HepG2 (cell line): ENCODE data around the gene MON1A. TPM values are rescaled to one million over a fixed set of nuclear protein-coding genes. Genes with fewer than 3 reads are reported as not detected.

Experiments
- BHLHE40 ChIP-seq: IDR thresholded peaks from 2 replicates; pipeline ENCODE4 v1.6.1; 2011; ENCODE audit warnings: low read length, improper control_type of control experiment
- BORCS8-MEF2B ChIP-seq: sonication (generic); formaldehyde crosslinking; IDR thresholded peaks from 2 replicates; pipeline ENCODE4 v1.8.0; 2022; ENCODE audit warnings: mild to moderate bottlenecking, missing genetic modification reagents
- CHD2 ChIP-seq: IDR thresholded peaks from 2 replicates; pipeline ENCODE4 v1.6.1; 2011; ENCODE audit warnings: low read depth, low read length, improper control_type of control experiment
- DMAP1 ChIP-seq: IDR thresholded peaks from 2 replicates; pipeline ENCODE4 v1.6.1; 2016
- EHMT2 ChIP-seq: fragments of 200-600 bp; sonication (generic); IDR thresholded peaks from 2 replicates; pipeline ENCODE4 v1.7.0; 2017; ENCODE audit warnings: antibody characterized with exemption, low read depth, low read length, borderline replicate concordance
- ELF4 ChIP-seq: sonication (generic); formaldehyde crosslinking; IDR thresholded peaks from 2 replicates; pipeline ENCODE4 v1.5.0; 2020; ENCODE audit warnings: missing genetic modification reagents, mild to moderate bottlenecking, moderate library complexity, borderline replicate concordance
- GFI1 ChIP-seq: sonication (generic); formaldehyde crosslinking; IDR thresholded peaks from 2 replicates; pipeline ENCODE4 v1.5.0; 2020; ENCODE audit warnings: missing genetic modification reagents, mild to moderate bottlenecking, borderline replicate concordance
- HHEX ChIP-seq: IDR thresholded peaks from 2 replicates; pipeline ENCODE4 v1.6.1; 2016; ENCODE audit warnings: control low read depth
- HOXA7 ChIP-seq: sonication (generic); formaldehyde crosslinking; IDR thresholded peaks from 2 replicates; pipeline ENCODE4 v1.8.1; 2022; ENCODE audit warnings: mild to moderate bottlenecking, missing genetic modification reagents, moderate library complexity
- IRF2 ChIP-seq: IDR thresholded peaks from 2 replicates; pipeline ENCODE4 v1.6.1; 2018; ENCODE audit warnings: missing genetic modification reagents, missing compliant biosample characterization
- MAFF ChIP-seq: IDR thresholded peaks from 2 replicates; pipeline ENCODE4 v1.6.1; 2011; ENCODE audit warnings: low read depth, low read length, improper control_type of control experiment
- NAIF1 ChIP-seq: sonication (generic); formaldehyde crosslinking; IDR thresholded peaks from 2 replicates; pipeline ENCODE4 v1.5.0; 2020; ENCODE audit warnings: mild to moderate bottlenecking, missing genetic modification reagents, borderline replicate concordance
- NCOA5 ChIP-seq: sonication (generic); formaldehyde crosslinking; IDR thresholded peaks from 2 replicates; pipeline ENCODE4 v1.4.0; 2020; ENCODE audit warnings: missing genetic modification reagents
- NONO ChIP-seq, 2 experiments: fragments of 450-650 bp in 1 of 2; sonication (generic) in 1 of 2; formaldehyde crosslinking in 1 of 2; IDR thresholded peaks in 1 of 2; conservative IDR thresholded peaks in 1 of 2; 2 replicates each; pipeline versions ENCODE4 v1.6.1 to v1.8.0; 2017 to 2022; ENCODE audit warnings: mild to moderate bottlenecking in 1 of 2, missing genetic modification reagents in 1 of 2, moderate library complexity in 1 of 2
- PCBP2 ChIP-seq: fragments of 200-400 bp; formaldehyde crosslinking; optimal IDR thresholded peaks from 2 replicates; pipeline ENCODE3; 2018; ENCODE audit warnings: low read length, low read depth; ENCODE audit not compliant: poor library complexity, severe bottlenecking
- RAD51 ChIP-seq: fragments of 450-650 bp; IDR thresholded peaks from 2 replicates; pipeline ENCODE4 v1.6.1; 2016; ENCODE audit warnings: borderline replicate concordance
- RBAK ChIP-seq: sonication (generic); formaldehyde crosslinking; IDR thresholded peaks from 2 replicates; pipeline ENCODE4 v1.5.1; 2020; ENCODE audit warnings: mild to moderate bottlenecking, missing genetic modification reagents
- STAG1 ChIP-seq: sonication (generic); formaldehyde crosslinking; IDR thresholded peaks from 2 replicates; pipeline ENCODE4 v1.4.0; 2020; ENCODE audit warnings: missing genetic modification reagents
- TAF15 ChIP-seq: fragments of 200-400 bp; formaldehyde crosslinking; IDR thresholded peaks from one replicate; pipeline ENCODE4 v1.6.1; 2018; ENCODE audit warnings: mild to moderate bottlenecking, low read depth, low read length; ENCODE audit not compliant: poor library complexity, severe bottlenecking
- ZFP82 ChIP-seq: sonication (generic); formaldehyde crosslinking; IDR thresholded peaks from 2 replicates; pipeline ENCODE4 v1.5.1; 2020; ENCODE audit warnings: mild to moderate bottlenecking, missing genetic modification reagents, borderline replicate concordance
- ZFY ChIP-seq: sonication (generic); formaldehyde crosslinking; IDR thresholded peaks from 2 replicates; pipeline ENCODE4 v1.4.0; 2020; ENCODE audit warnings: missing genetic modification reagents
- ZIK1 ChIP-seq: sonication (generic); formaldehyde crosslinking; IDR thresholded peaks from 2 replicates; pipeline ENCODE4 v1.5.0; 2020; ENCODE audit warnings: mild to moderate bottlenecking, low read depth, missing genetic modification reagents, borderline replicate concordance
- ZNF17 ChIP-seq: sonication (generic); formaldehyde crosslinking; IDR thresholded peaks from 2 replicates; pipeline ENCODE4 v1.5.0; 2020; ENCODE audit warnings: mild to moderate bottlenecking, missing genetic modification reagents
- ZNF207 ChIP-seq: fragments of 450-650 bp; IDR thresholded peaks from 2 replicates; pipeline ENCODE4 v1.6.1; 2016; ENCODE audit warnings: antibody characterized with exemption, borderline replicate concordance
- ZNF274 ChIP-seq: sonication (generic); formaldehyde crosslinking; IDR thresholded peaks from 2 replicates; pipeline ENCODE4 v1.5.1; 2020; ENCODE audit warnings: mild to moderate bottlenecking, missing genetic modification reagents
- ZNF615 ChIP-seq: sonication (generic); formaldehyde crosslinking; IDR thresholded peaks from 2 replicates; pipeline ENCODE4 v1.5.0; 2020; ENCODE audit warnings: mild to moderate bottlenecking, missing genetic modification reagents, borderline replicate concordance
- ZNF672 ChIP-seq: sonication (generic); formaldehyde crosslinking; IDR thresholded peaks from 2 replicates; pipeline ENCODE4 v1.8.1; 2022; ENCODE audit warnings: missing genetic modification reagents
- ZNF792 ChIP-seq: IDR thresholded peaks from 2 replicates; pipeline ENCODE4 v1.6.1; 2016
- ZNF879 ChIP-seq: sonication (generic); formaldehyde crosslinking; IDR thresholded peaks from 2 replicates; pipeline ENCODE4 v1.8.1; 2023; ENCODE audit warnings: missing genetic modification reagents
- ZNF883 ChIP-seq: sonication (generic); formaldehyde crosslinking; IDR thresholded peaks from 2 replicates; pipeline ENCODE4 v1.5.1; 2020; ENCODE audit warnings: mild to moderate bottlenecking, missing genetic modification reagents; ENCODE audit errors: not compliant biosample characterization
- ZSCAN30 ChIP-seq: sonication (generic); formaldehyde crosslinking; IDR thresholded peaks from 2 replicates; pipeline ENCODE4 v1.5.0; 2020; ENCODE audit warnings: mild to moderate bottlenecking, missing genetic modification reagents
- polyA plus RNA-seq, 8 experiments: library from polyadenylated mRNA; depleted of rRNA in 3 of 8; stranded (reverse) in 7 of 8; unstranded in 1 of 8; fragments of >200 nt; fragmentation: Illumina TruSeq in 4 of 8; extraction: Trizol in 4 of 8; gene quantifications; 2 replicates each; pipeline versions ENCODE4 v1.2.1 to v1.2.3, GENCODE V29; 2011 to 2016; ENCODE audit warnings: low read depth in 4 of 8, missing spikeins in 1 of 8, mixed read lengths in 1 of 8; ENCODE audit not compliant: insufficient read depth in 1 of 8
- total RNA-seq, 5 experiments: library from RNA; depleted of rRNA; stranded (reverse); fragments of >200 nt; fragmentation: Illumina TruSeq; extraction: Trizol; gene quantifications; 2 replicates each; pipeline ENCODE4 v1.2.3, GENCODE V29; 2016; ENCODE audit warnings: low read depth in 1 of 5
- TF ChIP-seq, protein P1 (sequence below): sonication (generic); formaldehyde crosslinking; IDR thresholded peaks from 2 replicates; pipeline ENCODE4 v1.4.0; 2020; ENCODE audit warnings: missing genetic modification reagents
- TF ChIP-seq, protein P2 (sequence below): IDR thresholded peaks from 2 replicates; pipeline ENCODE4 v1.6.1; 2018; ENCODE audit warnings: missing genetic modification reagents

The MON1A gene
- total and polyA plus RNA-seq, 2 of the 13 experiments (the other 11 are each of a cell fraction or from before 2014, with no cell fraction given): 4.6 to 9.0 TPM

DNA sequence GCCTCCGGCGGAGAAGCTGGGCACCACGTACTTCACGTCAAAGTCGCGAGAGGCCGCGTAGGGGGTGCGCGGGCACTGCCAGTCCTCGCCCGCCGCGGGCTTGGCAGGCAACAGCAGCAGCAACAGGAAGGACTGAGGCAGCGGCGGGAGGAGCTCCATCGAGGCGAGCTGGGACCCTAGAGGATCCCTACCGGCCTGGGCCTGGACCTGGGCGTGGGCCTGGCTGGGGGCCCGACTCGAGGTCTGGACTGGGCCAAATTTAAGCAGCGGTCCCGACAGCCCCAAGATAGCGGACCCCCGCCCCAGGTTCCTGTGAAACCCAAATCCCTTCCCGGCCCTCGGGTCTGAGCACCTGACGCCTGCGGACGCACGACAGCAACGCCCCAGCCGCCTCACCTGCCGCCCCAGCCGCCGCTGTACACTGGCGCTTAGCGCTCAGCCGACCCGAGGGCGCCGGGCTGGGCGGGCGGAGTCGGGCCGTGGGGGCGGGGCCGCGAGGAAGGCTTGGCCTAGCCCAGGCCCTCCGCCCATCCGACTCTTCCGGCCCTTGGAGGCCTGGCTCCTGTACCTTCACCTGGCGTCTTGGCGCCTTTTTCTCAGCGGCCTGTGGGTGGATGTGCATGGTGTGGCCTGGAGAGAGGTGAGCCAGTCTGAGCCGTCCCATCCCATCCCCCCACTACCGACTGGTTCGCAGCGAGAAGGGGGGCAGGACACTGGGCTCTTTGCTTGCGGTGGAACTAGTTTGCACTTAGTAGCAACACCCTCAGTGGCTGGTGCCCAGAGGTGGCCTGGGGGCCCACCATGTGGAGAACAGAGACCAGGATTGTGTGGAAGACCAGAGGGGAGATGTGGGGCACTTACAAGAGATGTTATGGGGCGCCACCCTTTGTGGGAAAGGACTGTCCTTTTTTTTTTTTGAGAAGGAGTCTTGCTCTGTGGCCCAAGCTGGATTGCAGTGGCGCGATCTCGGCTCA is 25.9 kb downstream of the MON1A start, which contains the start of gene MST1R (continued):
- TF ChIP-seq NONO (IDR thresholded peaks at IDR 0.05) (no peak), NONO (CRISPR knock-in tag; conservative IDR thresholded peaks at IDR 0.05) (0 out of 2 replicates have a peak, but pooled peaks have one; percentile 22), ZNF879 (CRISPR knock-in tag) (no peak), NCOA5 (CRISPR knock-in tag) (no peak), RAD51 (no peak), ZFP82 (CRISPR knock-in tag) (no peak), ZSCAN30 (CRISPR knock-in tag) (no peak), BHLHE40 (peak; percentile 10; the same call in 1 of the 2 replicates), DMAP1 (no peak), ELF4 (CRISPR knock-in tag) (no peak), ZNF672 (CRISPR knock-in tag) (peak; percentile 55; the same call in 1 of the 2 replicates), MAFF (no peak), HOXA7 (CRISPR knock-in tag) (no peak), GFI1 (CRISPR knock-in tag) (no peak), ZNF615 (CRISPR knock-in tag) (no peak), TAF15 (no peak), ZNF207 (no peak), PCBP2 (no peak), STAG1 (CRISPR knock-in tag) (no peak), ZNF883 (CRISPR knock-in tag) (no peak), ZNF17 (CRISPR knock-in tag) (no peak), RBAK (CRISPR knock-in tag) (no peak), ZFY (CRISPR knock-in tag) (peak; percentile 82), NAIF1 (CRISPR knock-in tag) (no peak), BORCS8-MEF2B (no peak), ZIK1 (no peak), ZNF792 (CRISPR knock-in tag) (no peak), ZNF274 (CRISPR knock-in tag) (no peak), IRF2 (CRISPR knock-in tag) (no peak), HHEX (no peak), EHMT2 (no peak), CHD2 (no peak)
- TF ChIP-seq, protein P1, sequence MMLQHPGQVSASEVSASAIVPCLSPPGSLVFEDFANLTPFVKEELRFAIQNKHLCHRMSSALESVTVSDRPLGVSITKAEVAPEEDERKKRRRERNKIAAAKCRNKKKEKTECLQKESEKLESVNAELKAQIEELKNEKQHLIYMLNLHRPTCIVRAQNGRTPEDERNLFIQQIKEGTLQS (CRISPR knock-in tag): no peak
- TF ChIP-seq, protein P2, sequence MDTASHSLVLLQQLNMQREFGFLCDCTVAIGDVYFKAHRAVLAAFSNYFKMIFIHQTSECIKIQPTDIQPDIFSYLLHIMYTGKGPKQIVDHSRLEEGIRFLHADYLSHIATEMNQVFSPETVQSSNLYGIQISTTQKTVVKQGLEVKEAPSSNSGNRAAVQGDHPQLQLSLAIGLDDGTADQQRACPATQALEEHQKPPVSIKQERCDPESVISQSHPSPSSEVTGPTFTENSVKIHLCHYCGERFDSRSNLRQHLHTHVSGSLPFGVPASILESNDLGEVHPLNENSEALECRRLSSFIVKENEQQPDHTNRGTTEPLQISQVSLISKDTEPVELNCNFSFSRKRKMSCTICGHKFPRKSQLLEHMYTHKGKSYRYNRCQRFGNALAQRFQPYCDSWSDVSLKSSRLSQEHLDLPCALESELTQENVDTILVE (CRISPR knock-in tag): no peak
